ENCODE results near the gene RAB7B.

DNA sequence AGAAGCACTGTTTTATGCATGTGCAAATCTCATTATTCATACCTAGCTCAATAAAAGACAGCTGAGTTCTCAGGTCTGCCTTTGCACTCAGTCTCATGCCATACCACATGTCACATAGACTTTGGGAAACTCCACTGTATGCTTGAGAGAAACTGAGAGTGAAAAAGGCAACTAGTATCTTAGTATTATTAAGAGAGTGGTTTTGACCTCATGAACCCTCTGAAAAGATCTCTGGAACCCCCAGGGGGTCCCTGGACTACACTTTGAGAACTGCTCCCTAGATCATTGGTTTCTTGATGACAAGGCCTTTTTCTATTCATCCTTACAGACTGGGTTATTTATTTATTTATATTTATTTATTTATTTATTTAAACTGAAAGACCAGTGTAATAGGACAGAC, 46.1 kb upstream of the RAB7B start:
- TF ChIP-seq EZH2phosphoT487 (IDR thresholded peaks at IDR 0.05; ENCODE audit: insufficient read depth, low read depth) = no peak
- TF ChIP-seq EZH2 (IDR thresholded peaks at IDR 0.05; ENCODE audit: insufficient read depth, poor library complexity, severe bottlenecking) = no peak

All from GM23248 (cell line).